Stimulated activated effector memory CD8-positive, alpha-beta T cell treated with anti-CD3 and anti-CD28 coated beads, Interleukin-12 subunit alpha, Interleukin-12 subunit beta, amount 100 ng/mL, for 72 hours (primary cell): ENCODE measurements around the gene TAAR1.
"Not testable (repeated sequence)": the region's sequence is repeated elsewhere in the genome, so short reads cannot be mapped to it uniquely, and the experiment has no call there.

Experiments
- ATAC-seq: fragments of 150-1000 bp; cut with Tn5 transposase; 2 replicates; pipeline ENCODE4 v1.10.0; 2021
- DNase-seq, 2 donors: peaks; one replicate each; pipeline ENCODE4 v3.0.0; 2021 to 2022; ENCODE audit warnings: low spot score in 2 of 2
- H3K27ac Mint-ChIP-seq: one replicate; pipeline ENCODE4 v1.8.0; 2022; ENCODE audit warnings: mild to moderate bottlenecking, mixed read lengths
- H3K36me3 Mint-ChIP-seq: one replicate; pipeline ENCODE4 v1.8.0; 2022; ENCODE audit warnings: mild to moderate bottlenecking, mixed read lengths
- H3K4me1 Mint-ChIP-seq: one replicate; pipeline ENCODE4 v1.8.0; 2022; ENCODE audit warnings: mixed read lengths
- H3K4me3 Mint-ChIP-seq: one replicate; pipeline ENCODE4 v1.8.0; 2022; ENCODE audit warnings: mild to moderate bottlenecking, mixed read lengths
- H3K9me3 Mint-ChIP-seq: one replicate; pipeline ENCODE4 v1.8.0; 2022; ENCODE audit warnings: mixed read lengths

The TAAR1 gene

DNA sequence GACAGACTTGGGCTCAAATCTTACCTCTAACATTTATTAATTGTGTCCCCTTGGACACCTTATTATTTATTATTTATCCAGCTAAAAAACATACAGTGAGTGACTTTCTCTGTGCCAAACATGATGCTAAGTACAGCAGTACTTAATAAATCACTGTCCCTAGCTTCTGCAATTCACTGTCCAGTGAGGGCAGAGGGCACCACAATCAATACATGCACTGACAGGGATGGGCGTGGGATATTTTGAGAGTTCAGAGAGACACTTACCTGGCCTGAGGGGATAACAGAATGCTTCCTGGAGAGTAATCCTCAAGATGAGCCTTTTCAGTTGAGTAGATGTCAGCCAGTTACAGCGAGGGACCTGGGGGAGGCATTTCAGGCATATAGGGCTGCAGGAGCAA, 25.6 kb downstream of the TAAR1 start:
- H3K4me1 Mint-ChIP-seq, result no peaks in the 10 kb centered on the region
- DNase-seq (no peak), ATAC-seq (no peak)
- no peak overlapping the region for H3K4me3 Mint-ChIP-seq
- H3K9me3 Mint-ChIP-seq, result peaks cover 3% of the 10 kb centered on the region
- no peaks in the 10 kb centered on the region for H3K36me3 Mint-ChIP-seq
- no peak overlapping the region for H3K27ac Mint-ChIP-seq

DNA sequence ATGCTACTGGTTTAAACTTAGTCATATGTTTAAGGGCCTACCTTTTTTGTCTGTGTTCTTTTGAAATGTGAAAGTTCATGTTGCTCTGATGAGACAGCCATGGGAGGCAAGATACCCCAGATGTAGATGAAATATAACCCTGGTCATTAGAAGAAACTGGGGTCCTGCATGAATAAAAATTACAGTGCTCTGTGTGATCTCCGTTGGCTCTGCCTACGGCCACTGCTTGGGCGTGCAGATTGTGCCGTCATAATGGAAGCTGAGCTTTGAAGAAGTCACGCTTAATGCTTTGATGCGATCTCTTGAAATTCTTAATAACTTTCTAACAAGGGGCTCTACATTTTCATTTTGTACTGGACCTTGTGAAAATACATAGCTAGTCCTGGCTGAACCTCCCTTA, 34.8 kb downstream of the TAAR1 start, which contains the start of gene TAAR2:
Gene TAAR2, minus strand, starts transcription at position 101 of the 400 bp plus-strand sequence. Its CDS starts 0 bp downstream, at position 101.
- ATAC-seq (no peak), DNase-seq (no peak)
- H3K36me3 Mint-ChIP-seq, result no peaks in the 10 kb centered on the region
- H3K27ac Mint-ChIP-seq, result no peak within 1 kb of the TSS
- no peak within 1 kb of the TSS for H3K4me3 Mint-ChIP-seq
- no peaks in the 10 kb centered on the region for H3K4me1 Mint-ChIP-seq
- H3K9me3 Mint-ChIP-seq, result no peaks in the 10 kb centered on the region

DNA sequence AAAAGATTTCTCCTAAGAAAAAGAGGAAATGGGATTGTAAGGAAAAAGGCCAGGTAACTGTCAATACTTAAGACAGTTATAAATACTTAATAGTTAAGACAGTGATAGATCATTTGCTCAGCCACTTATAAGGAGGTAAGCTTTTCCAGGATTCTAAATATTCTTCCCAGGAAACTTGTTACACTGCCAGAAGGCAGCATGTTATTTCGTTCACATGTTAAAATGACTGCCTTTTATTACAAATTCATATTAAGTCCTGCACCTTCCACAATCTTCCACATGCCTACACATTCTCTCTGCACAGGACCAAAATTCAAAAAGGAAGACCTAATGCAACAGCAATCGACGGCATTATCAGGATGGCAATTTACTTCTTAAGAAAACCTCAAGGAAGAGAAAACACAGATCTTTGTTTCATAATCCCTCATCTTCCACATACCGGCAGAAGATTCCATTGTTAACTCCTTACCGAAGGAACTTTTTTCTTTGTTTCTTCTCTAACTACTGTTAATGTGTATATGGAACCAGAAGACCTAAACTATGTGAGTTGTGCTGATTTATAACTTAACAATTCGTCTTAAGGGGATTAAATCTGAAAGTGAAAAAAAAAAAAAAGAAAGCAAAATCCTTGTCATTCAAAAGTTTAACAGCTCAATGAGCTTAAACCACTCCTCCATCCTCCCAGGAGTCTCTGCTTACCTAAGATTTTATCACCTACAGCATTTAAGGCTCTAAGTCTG, 35.7 kb downstream of the TAAR1 start:
- ATAC-seq (no peak), DNase-seq (no peak)
- H3K27ac Mint-ChIP-seq, result no peak overlapping the region
- no peaks in the 10 kb centered on the region for H3K9me3 Mint-ChIP-seq
- H3K4me1 Mint-ChIP-seq, result no peaks in the 10 kb centered on the region
- H3K4me3 Mint-ChIP-seq, result no peak overlapping the region
- no peaks in the 10 kb centered on the region for H3K36me3 Mint-ChIP-seq

DNA sequence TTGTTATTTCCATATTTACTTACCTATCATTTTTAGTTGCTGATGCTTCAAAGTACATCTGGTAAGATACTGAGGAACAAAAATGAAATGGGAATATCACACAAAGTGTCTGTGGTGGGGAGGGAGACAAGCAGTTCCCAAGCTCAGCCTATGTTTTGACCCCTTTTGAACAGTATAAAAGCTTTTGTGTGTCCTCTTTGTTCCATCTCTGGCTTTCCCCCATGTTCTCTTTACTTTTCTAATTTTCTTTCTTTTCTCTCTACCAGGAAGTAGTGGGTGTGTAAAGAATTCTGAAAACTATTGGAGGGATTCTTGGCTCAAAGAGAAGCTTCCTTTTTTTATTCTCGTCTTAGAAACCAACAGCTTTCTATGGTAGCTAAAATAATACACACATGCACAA, 42.3 kb downstream of the TAAR1 start:
- no peak overlapping the region for H3K4me3 Mint-ChIP-seq
- H3K36me3 Mint-ChIP-seq, result no peaks in the 10 kb centered on the region
- ATAC-seq, result no peak
- H3K27ac Mint-ChIP-seq, result no peak overlapping the region
- no peaks in the 10 kb centered on the region for H3K9me3 Mint-ChIP-seq
- H3K4me1 Mint-ChIP-seq, result no peaks in the 10 kb centered on the region
- DNase-seq, result no peak

DNA sequence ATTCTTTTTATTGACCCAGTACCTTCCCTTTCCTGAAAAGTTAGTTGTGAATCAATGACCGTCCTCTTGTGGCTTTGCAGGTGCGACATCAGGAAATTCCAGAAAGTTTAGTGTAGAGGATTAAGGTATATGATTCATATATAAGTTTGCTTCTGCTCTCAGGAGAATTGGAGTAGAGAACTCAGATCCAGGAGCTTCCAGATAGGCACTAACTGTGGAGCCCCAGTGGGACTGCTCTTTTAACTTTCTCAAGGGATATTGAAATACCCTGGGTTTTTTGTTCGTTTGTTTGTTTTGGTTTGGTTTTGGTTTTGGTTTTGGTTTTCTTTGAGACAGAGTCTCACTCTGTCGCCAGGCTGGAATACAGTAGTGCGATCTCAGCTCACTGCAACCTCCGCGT, 44.4 kb downstream of the TAAR1 start:
- no peaks in the 10 kb centered on the region for H3K4me1 Mint-ChIP-seq
- peak overlapping the region; percentile 76 for H3K27ac Mint-ChIP-seq
- no peak for ATAC-seq
- H3K9me3 Mint-ChIP-seq, result no peaks in the 10 kb centered on the region
- no peaks in the 10 kb centered on the region for H3K36me3 Mint-ChIP-seq
- peak overlapping the region; percentile 54 for H3K4me3 Mint-ChIP-seq
- no peak for DNase-seq

DNA sequence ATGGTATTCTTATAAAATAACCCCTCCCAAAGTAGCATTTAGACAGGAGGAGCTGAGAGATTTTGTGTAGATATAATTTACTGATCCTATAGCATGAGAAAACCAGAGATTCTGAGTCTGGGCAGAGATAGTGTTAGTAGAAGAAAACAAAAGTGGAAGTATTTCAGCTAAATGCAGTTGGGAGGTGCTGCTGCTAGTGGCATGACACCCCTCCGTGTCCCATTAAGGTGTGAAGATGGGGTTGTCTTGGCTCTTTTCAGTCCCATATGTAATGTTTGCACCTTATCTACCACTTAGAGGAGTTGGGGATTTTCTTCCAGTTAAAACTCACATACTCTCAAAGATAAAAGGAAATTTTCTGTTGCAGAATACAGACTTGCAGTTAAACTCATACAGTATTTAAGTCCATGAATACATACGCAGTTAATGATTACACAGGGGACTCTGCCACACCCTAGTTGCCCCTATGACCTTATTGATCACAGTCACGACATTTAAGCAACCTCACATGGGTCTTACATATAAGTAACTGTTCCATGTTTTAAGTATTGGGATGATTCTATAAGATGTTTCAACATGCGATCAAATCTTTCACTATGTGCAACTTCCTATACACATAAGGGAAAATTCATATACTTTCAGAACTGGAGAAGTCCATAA, 46.4 kb downstream of the TAAR1 start:
- DNase-seq, result no peak
- peak; percentile 45 for ATAC-seq
- no peaks in the 10 kb centered on the region for H3K4me1 Mint-ChIP-seq
- no peaks in the 10 kb centered on the region for H3K36me3 Mint-ChIP-seq
- H3K27ac Mint-ChIP-seq, result no peak overlapping the region
- H3K4me3 Mint-ChIP-seq, result peak overlapping the region; percentile 8
- no peaks in the 10 kb centered on the region for H3K9me3 Mint-ChIP-seq

DNA sequence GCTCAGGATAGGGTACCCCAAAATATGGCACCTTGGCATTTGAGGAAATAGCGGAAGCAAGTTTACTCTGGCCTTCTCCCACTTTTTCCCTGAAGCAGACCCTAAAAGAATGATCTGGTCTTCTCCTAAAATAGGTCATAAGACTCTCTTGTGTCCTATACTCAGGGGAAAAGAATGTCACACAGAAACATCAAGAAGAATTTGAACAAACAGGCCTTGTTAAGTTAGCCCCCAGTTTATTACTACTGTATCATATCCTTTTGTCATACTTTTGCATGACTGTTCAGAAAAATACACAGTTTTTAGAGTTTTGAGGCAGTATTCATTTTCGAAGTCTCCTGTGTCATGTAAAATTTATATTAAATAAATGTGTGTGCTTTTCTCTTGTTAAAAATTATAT, 47.4 kb downstream of the TAAR1 start:
- no peak overlapping the region for H3K27ac Mint-ChIP-seq
- no peaks in the 10 kb centered on the region for H3K36me3 Mint-ChIP-seq
- no peaks in the 10 kb centered on the region for H3K9me3 Mint-ChIP-seq
- H3K4me1 Mint-ChIP-seq, result no peaks in the 10 kb centered on the region
- ATAC-seq (no peak), DNase-seq (no peak)
- no peak overlapping the region for H3K4me3 Mint-ChIP-seq

DNA sequence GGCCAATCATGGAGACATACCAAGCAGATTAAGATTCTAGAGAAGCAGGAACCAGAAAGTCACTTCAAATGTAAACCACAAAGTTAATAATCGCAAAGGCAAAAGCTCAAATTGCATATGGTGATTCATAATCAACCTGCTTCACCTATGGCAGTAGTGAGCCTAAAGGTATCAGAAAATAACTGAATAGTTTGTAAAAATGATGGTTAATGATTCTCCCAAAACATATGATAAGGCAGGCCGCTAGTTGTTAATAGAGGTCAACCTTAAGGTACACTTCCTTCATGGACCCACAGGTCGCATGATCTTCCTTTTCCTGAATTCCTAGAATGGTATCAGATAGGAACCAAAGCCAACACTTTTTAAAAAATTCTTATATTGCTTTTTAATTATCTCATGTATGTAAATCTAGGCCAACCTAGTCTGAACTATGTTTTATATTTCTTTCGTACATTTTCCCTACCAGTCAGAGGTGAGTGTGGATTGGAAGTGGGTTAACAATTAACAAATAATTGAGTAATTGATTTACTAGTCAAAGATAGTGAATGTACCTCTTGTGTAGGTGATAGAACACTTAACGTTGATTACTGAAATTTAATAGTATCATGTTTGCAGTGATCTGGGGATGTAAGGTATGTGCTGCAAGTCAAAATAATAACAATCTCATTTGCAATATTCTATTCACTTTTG, 51.3 kb downstream of the TAAR1 start:
- no peak for ATAC-seq
- no peaks in the 10 kb centered on the region for H3K9me3 Mint-ChIP-seq
- DNase-seq, result no peak
- no peak overlapping the region for H3K27ac Mint-ChIP-seq
- H3K4me1 Mint-ChIP-seq, result no peaks in the 10 kb centered on the region
- H3K36me3 Mint-ChIP-seq, result no peaks in the 10 kb centered on the region
- H3K4me3 Mint-ChIP-seq, result no peak overlapping the region

DNA sequence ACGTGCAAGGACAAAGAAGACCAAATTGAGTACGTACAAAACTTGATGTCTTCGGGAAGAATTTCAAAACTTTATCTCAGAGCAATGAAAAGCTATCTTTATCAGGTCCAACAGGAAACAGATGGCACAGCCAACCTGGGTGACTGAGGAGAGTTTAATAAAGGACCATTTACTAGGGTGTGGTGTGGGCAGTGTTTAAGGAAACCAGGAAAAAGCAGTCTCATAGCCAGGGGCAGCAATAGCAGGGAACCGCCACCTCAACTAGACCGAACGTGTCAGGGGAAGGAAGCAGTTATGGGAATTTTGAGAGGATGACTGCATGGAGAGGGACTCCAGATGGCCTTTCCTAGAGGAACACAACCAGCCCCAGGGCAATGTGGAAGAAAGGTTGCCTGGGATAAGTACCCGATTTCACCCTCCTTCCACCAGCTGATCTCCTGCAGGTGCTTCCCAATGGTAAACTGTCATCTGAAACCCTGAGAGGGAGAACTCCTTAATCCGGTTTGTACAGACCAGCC, 54.3 kb downstream of the TAAR1 start:
- no peak for ATAC-seq
- Mint-ChIP-seq H3K27ac (no peak overlapping the region), H3K9me3 (no peaks in the 10 kb centered on the region), H3K4me3 (no peak overlapping the region), H3K4me1 (no peaks in the 10 kb centered on the region), H3K36me3 (no peaks in the 10 kb centered on the region)
- no peak for DNase-seq

DNA sequence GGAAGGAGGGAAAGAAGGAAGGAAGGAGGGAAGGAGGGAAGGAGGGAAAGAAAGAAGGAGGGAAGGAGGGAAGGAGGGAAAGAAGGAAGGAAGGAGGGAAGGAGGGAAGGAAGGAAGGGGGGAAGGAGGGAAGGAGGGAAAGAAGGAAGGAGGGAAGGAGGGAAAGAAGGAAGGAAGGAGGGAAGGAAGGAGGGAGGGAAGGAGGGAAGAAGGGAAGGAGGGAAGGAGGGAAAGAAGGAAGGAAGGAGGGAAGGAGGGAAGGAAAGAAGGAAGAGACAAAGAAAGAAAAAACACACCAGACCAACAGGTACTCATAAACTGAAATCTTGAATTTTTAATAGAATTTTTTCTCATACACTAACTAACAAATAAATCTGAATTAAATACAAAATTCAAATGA, 58.1 kb downstream of the TAAR1 start:
- not testable (repeated sequence) for H3K9me3 Mint-ChIP-seq, DNase-seq, H3K4me1 Mint-ChIP-seq, H3K4me3 Mint-ChIP-seq, ATAC-seq, H3K27ac Mint-ChIP-seq, H3K36me3 Mint-ChIP-seq

DNA sequence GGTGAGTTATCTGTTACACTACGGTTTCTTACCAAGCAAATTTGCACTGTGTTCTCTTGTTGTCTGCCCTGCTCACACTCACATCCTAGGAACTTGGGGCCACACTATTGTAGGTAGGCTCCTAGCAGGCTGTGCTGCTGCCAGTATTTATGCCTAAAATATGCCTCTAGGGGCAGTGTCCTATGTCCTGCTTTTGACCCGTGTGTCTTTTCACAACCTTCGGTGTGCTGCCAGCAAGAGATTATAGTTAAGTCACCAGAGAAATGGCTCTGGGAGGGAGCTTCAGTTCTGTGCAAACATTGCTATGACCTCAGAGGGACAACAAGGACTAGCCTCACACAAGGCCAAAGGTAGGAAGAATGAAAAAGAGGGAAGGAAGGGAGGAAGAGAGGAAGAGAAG, 60.5 kb downstream of the TAAR1 start:
- Mint-ChIP-seq H3K4me1 (no peaks in the 10 kb centered on the region), H3K9me3 (no peaks in the 10 kb centered on the region), H3K36me3 (no peaks in the 10 kb centered on the region), H3K27ac (no peak overlapping the region), H3K4me3 (no peak overlapping the region)
- DNase-seq, result no peak
- peak; percentile 28 for ATAC-seq

DNA sequence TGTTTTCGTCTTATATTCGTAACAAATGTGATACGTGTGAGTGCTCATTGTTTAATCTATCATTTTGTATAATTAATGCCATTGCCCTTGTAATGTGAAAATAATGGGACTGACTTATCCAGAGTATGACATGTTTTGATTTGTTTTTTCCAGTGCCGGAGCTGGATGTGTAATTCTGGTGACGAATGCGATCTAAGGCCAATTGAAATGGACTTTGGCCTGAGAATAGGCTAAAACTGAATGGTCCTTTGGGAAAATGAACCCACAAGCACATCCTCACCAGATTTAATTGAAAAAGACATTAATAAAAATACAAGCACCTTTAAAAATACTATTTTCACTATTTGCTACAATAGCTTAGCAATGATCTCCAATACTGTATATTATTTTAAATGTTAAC, 62.8 kb downstream of the TAAR1 start:
- DNase-seq (no peak), ATAC-seq (no peak)
- H3K4me3 Mint-ChIP-seq, result no peak overlapping the region
- H3K9me3 Mint-ChIP-seq, result no peaks in the 10 kb centered on the region
- H3K27ac Mint-ChIP-seq, result no peak overlapping the region
- no peaks in the 10 kb centered on the region for H3K4me1 Mint-ChIP-seq
- no peaks in the 10 kb centered on the region for H3K36me3 Mint-ChIP-seq
